Stimulated activated CD4-positive, alpha-beta T cell treated with anti-CD3 and anti-CD28 coated beads, Interleukin-4, amount 100 ng/mL, for 48 hours (primary cell): Measurements from ENCODE around the gene RGS10.
"Not testable (repeated sequence)": the region's sequence is repeated elsewhere in the genome, so short reads cannot be mapped to it uniquely, and the experiment has no call there.

ENCODE experiments used
- DNase-seq, 2 donors: peaks; one replicate each; pipeline ENCODE4 v3.0.0-alpha.2; 2020; ENCODE audit warnings: low read depth in 2 of 2

Gene RGS10

DNA sequence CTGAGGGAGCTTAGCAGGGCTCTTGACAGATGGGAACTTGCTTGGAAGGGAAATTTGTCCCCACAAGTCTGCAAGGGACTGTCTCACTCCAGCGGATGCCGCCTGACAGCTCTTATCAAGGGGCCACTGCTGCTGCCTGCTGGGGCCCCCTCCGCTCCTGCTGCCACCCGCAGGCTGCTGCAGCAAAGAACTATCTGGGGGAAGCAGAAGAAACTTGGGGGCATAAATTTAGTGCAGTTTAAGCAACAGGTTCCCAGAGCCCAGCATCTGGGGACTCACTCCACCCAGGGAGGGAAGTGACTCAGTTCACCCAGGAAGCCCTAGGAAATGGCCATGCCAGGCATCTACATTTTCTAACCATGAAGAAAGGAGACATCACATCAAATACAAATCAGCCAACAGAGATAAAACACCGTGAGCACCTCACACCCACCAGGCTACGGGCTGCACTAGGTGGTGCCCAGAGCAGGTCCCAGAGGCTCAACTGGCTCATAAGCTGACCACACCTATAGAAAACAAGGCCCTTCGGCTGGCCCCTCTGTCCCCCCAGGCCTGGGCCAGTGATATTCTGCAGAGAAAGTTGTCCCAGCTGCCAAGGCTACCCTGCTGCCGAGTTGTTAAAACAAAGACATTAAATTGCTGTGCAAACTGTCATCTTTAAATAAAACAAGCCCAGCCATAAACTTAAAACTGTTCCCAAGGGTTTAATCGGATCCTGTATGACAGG is 3.7 kb downstream of the RGS10 start:
- DNase-seq = no peak

DNA sequence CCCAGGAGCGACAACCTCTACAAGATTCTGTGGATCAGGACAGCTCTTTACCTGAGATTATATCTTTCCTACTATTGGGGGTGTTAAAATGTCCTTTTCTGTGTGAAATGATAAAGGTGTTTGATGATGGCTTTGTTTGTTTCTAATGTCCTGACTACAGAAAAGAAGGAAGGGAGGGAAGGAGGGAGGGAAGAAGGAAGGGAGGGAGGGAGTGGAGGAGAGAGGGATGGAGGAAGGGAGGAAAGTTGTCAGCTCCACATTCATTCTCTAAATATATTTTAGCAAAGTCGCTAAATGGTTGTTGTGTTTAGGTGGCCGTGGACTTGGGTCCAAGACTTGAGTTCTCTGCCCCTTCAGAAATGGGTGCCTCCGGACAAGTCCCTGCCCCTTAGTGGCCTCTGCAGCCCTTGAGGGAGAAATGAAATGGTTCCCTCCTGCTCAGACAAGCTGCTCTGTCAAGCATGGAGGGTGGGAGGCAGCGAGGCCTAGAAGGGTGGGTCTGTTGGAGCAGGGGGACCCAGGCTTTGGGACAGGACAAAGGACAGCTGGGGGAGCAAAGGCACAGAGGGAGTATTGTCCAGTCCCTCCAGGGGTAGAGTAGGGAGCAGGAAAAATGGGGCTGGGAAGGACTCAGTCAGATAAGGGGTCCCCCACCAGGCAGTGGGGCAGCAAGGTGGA is 4.4 kb downstream of the RGS10 start:
- no peak for DNase-seq

DNA sequence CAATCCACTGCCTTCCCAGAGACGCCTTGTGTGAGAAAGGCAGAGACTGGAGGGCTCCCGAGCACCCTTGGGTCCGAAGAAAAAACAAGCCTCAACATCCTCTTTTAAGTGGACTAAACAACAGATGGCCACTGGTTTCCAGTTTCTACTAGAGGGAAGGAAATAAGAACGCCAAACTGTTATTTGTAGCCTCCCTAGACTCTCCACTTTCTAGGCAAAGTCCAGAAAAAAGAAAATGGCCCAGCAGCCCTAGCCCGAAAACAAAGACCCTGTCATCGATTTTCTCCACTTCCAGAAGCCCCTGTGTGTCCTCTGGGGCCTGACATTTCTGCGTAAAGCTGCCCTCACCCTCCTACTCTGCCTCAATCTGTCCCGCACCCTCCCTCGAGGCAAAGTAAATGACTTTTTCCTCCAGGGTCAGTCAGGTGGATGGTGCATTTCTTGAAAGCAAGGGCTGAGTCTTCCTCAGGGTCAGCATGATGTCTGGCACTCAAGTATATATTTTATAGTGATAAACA is 6.0 kb downstream of the RGS10 start:
- DNase-seq = no peak

DNA sequence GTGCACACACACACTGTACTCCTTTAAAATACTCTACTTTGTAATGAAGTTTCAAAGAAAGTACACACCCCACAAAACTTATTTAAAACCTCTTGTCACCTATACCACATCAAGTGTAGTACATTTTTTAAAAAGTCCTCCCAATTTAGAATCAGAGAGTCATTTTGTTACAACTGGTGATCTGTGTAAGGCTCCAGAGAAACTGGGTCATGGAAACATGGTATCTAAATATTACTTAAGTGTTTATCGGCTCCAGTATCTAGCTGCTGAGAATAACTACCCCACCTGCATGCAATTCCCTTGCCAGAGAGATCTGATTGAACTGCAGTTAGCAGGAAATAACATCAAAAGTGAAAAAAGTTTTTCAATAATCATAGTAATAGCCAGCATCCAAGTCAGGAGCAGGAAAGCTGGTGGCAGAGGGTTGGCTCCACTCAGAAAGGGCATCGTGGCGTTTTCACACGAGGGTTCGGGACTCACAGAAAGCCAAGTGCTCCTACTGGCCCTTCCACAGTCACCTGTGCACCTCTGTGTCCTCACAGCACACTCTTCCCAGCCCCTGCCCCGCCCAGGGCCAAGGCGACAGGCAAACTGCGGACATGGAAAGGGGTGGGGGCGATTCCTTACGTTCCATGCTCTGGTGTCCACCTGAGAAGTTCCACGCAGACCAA is 6.5 kb downstream of the RGS10 start:
- no peak for DNase-seq

DNA sequence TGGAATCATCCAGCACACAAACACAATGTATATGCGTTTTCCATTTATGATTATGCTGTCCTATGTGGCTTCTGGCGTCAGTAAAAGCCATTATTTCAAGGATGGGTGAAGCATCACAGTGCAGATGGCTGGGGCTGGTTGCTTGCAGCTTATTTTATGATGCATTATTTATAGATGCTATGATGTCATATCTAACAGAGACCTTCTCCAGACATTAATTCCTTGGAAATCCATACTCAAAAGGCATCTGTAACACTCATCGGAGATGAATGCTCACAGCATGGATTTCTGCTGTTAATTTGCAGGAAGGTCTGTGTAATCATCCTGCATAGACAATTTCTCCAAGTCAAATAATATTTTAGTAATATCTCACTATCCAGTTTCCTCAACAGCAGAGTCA is 7.2 kb downstream of the RGS10 start:
- no peak for DNase-seq

DNA sequence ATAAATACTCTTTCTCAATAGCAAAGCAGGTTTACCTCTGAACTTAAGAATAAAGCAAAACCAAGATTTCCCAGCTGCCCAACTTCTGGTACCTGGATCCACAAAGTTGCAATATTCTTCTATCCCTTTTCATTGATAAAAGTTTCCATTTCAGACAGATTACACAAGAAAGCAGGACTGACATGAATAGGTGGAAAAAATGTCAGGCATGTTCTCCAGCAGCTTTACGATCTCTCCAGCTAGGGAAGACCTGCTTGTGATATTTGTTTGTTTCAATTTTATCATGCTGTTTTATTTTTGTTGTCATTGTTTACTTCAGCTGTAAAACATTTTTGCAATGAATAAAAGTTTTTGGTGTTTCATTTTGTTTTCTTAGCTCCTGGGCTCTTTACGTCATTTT is 9.0 kb downstream of the RGS10 start:
- no peak for DNase-seq

DNA sequence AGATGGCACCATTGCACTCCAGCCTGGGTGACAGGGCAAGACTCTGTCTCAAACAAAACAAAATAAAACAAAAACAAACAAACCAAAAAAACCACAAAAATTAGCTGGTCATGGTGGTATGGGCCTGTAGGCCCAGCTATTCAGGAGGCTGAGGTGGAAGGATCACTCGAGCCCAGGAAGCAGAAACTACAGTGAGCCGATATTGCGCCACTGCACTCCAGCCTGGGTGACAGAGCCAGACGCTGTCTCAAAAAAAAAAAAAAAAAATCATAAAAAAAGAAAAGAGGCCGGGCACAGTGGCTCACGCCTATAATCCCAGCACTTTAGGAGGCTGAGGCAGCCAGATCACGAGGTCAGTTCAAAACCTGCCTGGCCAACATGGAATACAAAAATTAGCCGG is 9.7 kb downstream of the RGS10 start:
- DNase-seq = not testable (repeated sequence)

DNA sequence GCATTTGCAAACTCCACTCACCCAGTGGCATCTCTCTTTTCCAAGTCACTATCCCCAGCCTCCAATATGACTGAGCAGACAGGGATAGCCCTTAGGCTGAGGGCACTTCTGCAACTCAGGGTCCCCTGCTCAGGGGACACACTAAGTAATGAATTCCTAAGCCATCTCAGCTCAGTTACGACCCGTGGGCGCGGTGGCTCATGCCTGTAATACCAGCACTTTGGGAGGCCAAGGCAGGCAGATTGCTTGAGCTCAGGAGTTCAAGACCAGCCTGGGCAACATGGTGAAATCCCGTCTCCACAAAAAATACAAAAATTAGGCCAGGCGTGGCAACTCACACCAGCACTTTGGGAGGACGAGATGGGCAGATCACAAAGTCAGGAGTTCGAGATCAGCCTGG is 10.3 kb downstream of the RGS10 start:
- not testable (repeated sequence) for DNase-seq

DNA sequence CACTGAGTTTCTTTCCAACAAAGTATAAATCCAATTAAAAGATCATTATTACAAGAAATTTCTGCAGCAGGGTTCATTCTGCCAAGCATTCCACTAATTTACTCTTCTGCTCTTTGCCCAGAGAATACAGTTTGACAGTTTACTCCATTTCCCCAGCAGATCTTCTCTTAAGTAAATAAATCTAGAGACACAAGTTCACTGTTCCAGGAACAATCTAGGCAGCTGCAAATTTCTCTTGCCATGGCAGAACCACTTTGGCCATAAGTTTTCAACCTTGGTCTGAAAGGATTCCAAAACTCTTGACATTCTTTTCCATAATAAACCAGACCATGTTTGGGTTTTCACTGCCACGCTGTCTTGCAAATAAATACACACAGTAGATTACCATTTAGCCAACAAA is 11.5 kb downstream of the RGS10 start:
- no peak for DNase-seq

DNA sequence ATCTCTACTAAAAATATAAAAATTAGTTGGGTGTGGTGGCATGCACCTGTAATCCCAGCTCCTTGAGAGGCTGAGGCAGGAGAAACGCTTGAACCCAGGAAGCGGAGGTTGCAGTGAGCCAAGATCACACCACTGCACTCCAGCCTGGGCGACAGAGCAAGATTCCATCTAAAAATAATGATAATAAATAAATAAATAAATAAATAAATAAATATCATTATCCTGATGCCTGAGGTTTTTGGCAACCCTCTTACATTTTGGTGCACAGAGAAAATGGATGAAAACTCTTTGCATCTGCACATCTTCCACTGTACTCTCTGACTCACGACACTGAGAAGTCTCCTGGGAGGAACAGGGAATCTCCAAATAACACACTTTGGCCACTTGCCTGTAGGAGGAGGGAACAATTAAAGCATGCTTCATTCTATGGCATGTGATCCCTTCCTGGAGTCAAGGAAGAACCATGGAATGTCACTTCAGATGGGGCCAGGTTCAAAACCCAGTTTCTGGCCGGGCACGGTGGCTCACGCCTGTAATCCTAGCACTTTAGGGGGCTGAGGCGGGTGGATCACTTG is 13.8 kb downstream of the RGS10 start:
- DNase-seq = not testable (repeated sequence)

DNA sequence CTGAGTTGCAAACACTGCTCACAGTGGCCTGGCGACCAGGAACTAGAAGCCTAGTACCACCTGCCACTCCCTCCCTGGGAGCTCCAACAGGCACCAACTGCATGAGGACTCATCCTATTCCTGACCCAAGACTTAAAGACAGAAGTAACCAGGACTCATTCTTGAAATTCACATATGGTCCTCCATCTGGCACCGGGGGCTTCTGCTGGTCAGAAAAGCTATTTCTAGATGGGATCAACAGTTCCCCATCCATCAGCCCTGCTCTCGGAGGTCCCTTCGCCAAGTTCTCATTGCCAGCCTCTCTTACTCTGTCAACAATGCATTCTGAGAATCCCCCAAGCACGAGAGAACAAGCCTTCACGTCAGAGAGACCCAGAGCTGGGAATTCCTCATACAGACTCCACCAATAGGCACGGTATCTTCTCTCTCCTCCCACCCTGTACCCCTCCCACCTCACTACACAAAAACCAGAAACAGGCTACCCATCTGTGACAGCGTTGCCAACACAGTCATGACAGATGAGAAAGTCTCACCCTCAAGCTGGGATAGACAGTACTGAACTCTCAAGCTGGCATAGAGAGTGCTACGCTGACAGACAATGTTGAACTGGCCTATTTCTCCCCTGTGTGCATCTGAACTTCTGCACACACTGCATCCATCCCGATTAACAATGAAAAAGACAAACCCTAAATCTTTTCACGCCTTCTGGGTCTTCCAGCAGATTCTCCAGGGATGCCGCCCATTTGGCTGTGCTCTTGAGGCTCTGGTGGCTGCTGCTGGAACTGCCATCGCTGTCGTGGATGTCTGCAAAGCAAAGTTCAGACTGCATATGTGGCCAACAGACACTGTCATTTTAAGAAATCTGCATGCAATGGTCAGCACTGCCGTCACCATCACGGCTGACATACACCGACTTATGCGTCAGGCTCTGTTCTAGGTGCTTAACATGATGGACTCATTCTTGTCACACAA is 15.6 kb downstream of the RGS10 start:
- no peak for DNase-seq

DNA sequence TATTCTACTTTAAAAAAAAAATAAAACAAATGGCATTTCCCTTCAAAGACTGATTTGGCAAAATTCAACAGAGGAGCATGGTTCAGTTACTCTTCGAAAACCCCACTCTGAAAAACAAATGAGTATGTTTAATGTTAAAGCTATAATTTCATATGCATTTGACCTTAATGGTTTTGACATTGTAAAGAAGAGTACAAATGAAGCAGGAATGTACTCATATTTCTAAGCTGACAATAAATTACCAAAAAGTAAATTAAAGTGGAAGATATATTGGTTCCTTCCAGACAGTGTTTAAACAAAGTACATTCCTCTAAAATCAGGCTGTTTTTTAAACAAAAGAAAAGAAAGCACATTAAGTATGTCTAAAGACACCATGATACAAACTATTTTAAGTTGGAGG is 16.4 kb downstream of the RGS10 start:
- no peak for DNase-seq

DNA sequence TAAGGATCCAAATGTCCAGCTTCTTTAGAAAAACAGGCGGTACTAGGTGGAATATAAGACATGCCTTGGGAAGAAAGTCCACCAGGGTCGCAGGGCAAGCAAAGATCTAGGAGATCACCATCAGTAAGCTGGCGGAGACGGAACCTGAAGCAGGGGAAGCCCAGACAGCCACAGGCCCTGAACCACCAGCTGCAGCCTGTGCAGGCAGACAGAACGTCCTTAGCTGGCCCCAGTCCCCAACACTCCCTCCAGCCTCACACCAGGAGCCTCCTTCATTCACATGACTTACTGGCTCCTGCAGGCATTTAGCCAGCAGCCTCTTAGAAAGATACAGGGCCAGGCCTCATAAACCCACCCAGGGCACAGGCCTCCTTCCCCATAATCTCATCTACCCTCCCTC is 17.4 kb downstream of the RGS10 start:
- no peak for DNase-seq

DNA sequence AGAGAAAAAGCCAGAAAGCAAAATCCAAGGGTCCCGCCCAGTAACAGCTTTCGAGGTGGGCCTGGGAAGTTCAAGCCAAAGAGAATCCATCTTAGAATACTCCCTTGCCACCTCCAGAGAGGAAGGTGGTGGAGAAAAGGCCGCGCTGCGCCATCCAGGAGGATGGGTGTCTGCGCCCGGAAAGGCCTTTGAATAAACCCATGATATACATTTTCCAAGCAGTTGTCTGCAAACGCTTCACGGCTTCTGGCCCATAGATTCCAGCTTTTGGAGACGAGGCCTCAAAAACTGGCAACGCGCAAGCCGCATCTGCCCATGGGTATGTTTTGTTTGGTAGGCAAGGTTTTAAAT is 17.8 kb downstream of the RGS10 start:
- DNase-seq = no peak

DNA sequence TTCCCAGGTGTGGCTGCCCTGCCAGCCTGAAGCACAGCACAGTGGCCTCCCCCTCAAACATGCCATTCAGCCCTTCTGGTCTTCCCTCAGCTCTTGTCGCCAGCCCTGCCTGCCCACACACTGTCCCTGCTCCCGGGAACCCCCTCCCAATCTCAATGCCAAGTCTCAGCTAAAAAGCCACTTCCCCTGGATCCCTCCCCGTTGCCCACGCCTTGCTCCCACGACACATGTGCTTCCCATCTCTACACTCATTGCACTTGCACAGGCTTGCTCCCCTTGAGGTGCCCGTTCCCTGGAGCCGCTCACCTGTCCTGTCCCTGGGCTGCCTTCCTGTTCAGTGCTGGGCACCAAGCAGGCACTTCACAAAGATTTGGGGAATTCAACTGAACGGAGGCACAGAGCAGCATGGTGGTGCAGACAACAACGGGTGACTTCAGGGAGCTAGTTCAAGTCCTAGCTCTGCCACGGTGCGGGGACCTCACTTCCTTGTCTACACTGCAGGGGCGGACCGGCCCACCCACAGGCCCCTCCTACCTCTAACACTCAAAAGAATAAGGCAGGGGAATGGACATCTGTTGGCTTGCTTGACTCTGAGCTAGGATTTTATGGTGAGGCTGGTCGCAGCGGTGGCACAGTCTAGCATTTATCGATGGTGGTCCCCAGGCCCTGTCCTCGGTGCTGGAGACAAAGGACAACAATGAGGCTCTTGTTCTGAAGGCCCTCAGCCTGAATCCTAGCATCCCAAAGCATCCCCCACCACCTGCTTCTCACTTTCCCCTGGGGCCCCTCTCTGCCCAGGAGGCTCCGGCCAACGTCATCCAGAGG is 18.4 kb downstream of the RGS10 start:
- DNase-seq = no peak

DNA sequence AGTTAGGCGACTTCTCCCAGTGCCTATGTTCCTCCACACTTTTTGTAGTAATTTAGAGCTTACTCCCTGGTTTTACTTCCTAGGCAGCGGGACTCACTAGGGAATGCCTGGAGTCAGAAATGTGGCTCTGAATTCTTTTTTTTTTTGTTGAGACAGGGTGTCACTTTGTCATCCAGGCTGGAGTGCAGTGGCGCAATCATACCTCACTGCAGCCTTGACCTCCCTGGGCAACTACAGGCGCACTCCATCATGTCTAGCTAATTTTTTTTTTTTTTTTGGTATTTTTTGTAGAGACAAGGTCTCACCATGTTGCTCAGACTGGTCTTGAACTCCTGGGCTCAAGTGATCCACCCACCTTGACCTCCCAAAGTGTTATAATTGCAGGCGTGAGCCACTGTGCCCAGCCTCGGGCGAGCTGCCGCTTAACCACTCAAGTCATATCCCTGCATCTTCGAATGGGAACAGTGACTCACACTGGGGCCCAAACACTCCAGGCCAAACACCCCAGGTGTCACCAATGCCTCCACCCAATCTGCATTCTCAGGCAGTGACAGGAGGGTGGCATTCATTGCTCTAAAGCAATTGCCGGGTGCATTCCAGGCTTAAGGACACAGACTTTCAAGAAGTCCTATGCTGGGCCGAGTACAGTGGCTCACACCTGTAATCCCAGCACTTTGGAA is 19.6 kb downstream of the RGS10 start:
- DNase-seq = no peak

DNA sequence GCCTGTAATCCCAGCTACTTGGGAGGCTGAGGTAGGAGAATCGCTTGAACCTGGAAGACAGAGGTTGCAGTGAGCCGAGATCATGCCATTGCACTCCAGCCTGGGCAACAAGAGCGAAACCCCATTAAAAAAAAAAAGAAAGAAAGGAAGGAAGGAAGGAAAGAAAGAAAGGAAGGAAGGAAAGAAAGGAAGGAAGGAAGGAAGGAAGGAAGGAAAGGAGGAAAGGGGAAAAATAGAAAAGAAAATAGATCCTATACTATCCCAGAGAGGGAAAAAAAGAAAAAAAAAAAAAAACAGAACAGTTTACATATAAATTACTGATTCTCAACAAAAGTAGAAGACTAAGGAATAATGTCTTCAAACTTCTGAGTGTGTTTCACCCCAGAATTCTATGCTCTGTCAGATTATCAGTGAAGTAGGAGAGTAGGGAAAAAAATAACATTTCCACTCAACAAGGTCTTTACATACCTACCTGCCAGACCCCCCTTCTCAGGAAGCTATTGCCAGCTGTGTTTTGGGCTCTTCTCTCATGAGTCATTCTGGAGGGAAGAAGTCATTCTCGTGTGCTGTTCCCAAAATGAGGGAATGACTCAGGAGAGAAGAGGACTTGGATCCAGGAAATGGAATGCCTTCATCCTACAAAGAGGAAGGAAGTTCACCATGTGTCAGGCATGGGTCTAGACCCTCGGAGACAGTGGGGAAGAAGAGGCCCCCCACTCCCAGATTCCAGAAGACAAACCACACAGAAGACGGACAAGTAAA is 20.9 kb downstream of the RGS10 start:
- DNase-seq = no peak

DNA sequence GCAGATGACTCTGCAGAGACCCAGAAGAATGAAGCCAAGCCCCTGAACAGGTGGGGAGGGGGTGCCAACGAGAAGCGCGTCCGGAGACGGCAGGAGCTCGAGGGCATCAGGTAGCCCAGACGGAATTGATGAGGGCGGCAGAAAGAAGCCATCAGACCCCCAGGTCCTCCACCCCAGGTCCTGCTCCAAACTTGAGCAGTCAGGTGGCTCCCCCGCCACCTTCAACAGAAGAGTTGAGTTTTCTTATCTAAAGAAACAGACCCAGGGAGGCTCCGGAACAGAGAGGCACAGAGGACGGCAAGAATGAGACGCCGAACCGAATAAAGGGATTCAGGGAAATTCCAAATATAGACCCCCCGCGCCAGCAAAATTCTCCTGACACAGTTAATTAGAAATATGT is 22.2 kb downstream of the RGS10 start:
- DNase-seq = no peak

DNA sequence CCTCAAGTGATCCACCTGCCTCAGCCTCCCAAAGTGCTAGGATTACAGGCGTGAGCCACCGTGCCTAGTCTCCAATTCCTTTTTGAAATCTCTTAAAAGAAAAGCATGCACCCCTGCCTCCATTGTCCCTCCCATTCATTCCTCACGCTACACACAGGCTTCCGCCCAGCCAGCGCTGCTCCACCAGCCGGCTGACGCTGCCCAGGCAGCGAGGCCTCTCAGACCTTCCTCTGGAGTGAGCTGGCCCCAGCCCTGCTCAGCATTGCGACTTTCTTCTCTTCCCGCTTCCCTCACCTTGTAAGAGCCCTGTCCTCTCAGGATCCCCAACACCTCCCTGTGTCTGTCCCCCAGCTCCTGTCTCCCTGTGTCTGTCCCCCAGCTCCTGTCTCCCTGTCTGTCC is 23.6 kb downstream of the RGS10 start:
- no peak for DNase-seq
